GM21515 (cell line): ENCODE data around the gene COX8C.
"Not testable (repeated sequence)": the region's sequence is repeated elsewhere in the genome, so short reads cannot be mapped to it uniquely, and the experiment has no call there.

ENCODE experiments used
- ATAC-seq: cut with Tn5 transposase; IDR thresholded peaks from one replicate; pipeline ENCODE4 v1.9.1; 2021; ENCODE audit not compliant: unreplicated experiment

The COX8C gene

DNA sequence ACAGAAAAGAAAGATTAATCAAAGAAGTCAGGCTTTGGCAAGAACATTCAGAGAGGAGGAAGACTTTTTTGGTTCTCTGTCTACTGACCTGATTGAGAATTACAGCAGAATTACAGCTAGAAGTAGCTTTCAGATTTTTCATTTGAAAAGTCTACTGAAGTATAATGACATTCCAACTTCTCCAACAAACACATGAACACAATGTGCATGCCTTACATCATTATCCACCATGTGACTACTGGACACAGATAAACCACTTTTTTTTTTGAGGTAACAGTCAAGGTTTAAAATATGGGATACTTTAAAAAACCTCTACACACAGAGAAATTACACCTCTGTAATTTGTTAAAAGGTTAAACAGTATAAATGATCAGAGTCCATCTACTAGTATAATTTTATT lies 26.5 kb upstream of the COX8C start:
- no peak for ATAC-seq

DNA sequence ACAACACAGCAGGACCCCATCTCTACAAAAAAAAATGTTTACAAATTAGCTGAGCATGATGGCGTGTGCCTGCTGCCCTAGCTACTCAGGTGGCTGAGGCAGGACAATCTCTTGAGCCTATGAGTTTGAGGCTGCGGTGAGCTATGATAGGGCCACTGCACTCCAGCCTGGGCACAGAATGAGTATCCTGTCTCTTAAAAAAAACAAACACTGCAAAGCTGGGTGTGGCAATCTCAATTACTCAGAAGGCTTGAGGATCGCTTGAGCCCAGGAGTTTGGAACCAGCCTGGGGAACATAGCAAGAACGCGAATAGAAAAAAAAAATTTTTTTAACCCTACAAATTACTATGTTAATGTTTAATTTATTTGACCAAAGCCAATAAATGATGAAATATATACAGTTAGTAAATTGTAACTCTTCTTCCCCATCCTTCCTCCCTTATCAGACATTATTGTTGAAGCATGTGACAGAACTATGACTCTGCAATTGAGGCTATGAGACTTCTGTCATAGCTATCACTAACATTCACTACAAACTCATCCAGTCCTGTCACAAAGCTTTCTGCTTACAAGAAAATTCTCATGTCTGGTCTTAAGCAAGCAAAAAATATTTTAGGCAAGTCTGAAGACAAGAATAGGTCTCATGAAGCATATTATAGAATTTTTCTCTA lies 23.9 kb upstream of the COX8C start:
- no peak for ATAC-seq

DNA sequence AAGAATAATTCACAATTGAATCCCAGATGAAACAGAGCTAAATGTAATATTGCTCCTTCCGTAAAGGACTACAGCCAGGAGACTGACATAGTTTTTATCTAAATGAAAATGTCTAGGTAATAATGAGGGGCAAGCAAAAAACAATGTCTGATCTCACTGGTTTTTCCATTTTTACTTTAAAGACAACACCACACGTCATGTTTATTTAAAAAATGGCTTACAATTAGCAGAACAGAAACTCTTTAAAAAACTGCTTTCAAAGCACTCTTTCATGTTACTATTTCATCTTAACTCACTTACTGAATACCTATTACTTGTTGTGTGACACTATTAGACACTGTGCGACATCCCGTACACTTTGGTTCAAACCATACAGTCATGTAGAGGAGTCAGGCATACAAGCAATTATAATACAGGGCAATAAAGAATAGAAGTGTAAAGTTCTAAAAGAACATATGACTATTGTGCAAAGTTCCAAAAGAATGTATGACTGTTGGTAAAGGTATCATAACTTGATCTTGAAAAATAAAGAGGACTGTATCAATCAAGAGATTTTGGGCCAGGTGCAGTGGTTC lies 23.3 kb upstream of the COX8C start:
- no peak for ATAC-seq

DNA sequence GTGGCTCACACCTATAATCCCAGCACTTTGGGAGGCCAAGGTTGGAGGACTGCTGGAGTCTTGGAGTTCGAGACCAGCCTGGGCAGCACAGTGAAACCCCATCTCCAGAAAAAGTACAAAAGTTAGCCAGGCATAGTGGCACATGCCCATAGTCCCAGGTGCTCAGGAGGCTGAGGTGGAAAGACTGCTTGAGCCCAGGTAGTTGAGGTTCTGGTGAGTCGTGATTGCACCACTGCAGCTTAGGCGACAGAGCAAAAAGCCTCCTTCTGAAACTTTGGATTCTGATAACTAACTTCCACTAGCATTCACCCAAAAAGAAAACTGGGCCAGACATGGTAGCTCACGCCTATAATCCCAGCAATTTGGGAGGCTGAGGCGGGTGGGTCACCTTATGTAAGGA lies 20.8 kb upstream of the COX8C start:
- ATAC-seq = no peak

DNA sequence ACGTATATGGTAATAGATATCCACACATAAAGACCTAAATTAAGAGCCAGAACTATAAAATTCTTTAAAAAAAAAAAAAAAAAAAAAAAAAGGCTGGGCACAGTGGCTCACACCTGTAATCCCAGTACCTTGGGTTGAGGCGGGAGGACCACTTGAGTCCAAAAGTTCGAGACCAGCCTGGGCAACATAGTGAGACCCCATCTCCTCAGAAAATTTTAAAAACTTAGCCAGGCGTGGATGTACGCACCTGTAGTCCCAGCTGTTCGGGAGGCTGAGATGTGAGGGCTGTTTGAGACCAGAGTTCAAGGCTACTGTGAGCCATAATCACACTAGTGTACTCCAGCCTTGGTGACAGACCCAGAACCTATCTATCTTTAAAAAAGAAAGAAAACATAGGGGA lies 18.4 kb upstream of the COX8C start:
- no peak for ATAC-seq

DNA sequence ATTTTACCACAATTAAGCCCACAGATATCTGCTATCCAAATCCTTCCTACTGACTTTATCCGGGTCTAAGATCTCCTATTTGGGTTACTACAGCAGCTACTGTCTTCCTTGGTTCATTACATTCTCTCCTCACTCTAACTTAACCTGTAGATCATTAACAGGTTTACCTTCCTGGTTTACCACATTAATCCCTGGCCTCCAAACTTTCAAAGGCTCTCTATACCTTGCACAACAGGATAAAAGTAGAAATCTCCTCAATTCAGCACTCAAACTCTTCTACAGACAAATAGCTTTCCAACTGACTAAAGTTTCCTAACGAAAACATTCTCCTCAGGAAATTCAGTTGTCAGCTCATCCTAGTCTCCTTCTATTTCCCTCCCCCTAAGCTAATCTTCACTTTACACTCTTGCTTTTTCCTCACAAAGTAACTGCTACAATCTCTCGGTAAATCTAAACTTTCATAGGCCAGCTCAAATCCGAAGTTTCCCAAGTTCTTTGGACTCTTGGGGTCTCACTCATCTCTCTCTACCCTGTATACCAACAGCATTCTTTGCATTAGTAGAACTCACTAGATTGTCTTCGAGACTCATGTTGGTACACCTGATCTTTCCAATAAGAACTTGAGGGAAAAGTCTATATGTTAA lies 16.9 kb upstream of the COX8C start:
- no peak for ATAC-seq

DNA sequence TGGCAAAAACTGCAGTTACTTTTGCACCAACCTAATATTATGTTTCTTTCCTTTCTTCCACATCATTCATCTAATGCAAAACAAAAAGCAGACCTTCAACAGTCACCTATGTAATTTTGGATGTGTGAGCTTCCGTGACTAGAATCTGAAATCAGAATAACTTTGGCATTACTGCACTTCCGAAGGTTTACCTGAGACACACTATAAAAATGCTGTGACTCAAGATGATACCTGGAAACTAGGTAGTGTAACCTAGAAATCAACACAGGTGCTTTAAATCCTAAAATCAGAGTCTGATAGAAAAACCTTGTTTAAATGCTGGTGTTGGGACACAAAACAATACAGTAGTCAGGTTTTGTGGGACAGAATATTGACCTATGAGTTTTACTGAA lies 16.4 kb upstream of the COX8C start:
- ATAC-seq = no peak

DNA sequence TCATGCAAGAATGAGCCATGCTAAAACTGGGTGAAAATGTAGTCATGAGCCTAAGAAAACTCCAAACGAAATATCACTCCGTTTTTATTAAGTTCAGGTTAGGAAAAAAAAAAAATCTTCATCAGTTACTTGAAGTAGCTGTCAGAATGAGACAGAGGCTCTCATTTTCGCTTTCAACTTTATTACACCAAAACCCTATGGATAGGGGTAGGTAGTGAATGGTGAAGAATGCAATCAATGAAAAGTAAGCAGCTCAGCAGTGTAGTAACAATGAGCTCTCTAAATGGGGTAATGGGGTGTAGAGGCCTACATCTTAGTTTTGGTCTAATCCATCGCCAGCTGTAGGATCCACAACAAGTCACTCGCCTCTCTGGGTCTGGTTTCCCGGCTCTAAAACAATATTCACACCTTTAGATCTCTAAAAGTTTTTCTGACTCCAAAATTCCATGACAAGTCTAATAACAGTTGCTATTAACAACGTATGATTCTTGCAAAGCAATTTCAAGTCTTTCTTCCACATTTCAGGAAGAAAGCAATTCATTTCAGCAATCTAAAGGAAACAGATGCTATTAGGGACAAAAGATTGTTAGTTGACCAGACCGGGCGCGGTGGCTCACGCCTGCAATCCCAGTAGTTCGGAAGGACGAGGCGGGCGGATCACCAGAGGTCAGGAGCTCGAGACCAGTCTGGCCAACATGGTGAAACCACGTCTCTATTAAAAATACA lies 15.8 kb upstream of the COX8C start:
- ATAC-seq = no peak

DNA sequence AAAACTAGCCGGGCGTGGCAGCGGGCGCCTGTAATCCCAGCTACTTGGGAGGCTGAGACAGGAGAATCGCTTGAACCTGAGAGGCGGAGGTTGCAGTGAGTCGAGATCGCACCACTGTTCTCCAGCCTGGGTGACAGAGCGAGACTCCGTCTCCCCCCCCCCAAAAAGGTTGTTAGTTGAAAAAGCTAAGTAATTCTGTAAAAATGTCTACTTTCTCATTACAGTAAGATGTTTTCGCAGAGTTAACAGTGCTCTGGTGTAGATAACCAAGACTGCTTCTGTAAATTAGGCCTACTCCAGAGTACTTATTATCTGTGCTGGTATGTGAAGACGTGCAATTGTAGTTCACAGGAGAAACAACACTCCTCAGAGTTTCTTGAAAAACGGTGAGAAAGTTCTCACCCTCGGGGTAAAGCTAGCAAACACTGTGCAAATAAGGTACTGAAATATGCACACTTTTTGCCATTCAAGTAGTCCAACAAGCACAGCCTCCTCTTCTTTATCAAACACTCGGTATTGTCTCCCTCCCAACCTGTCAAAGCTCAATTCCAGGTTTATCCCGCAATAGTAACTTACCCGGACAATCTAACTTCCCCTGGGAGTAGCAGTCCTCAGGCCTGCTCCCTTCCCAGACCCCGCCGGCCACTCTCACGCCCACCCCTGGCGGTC lies 15.1 kb upstream of the COX8C start:
- ATAC-seq = peak; percentile 6

DNA sequence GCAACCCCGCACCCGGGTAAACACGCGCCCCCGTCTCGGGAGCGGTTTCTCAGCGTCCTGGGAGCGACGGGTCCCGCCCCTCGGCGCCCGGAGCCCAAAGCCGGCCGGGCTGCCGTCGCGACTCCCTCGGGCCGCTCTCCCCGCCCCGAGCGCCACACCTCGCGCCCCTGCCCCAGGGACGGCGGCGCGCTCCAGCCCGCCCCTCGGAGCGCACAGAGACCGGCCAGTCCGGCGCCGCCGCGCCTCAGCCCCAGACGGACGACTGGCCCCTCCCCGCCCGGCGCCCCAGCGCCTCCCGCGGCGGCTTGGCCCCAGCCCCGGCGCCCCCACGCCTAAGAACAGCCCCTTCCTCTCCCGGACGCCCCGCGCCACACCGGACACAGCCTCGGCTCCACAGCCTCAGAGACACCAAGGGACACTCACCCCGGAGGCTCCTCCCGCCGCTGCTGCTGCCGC lies 14.6 kb upstream of the COX8C start:
- ATAC-seq = peak; percentile 57

DNA sequence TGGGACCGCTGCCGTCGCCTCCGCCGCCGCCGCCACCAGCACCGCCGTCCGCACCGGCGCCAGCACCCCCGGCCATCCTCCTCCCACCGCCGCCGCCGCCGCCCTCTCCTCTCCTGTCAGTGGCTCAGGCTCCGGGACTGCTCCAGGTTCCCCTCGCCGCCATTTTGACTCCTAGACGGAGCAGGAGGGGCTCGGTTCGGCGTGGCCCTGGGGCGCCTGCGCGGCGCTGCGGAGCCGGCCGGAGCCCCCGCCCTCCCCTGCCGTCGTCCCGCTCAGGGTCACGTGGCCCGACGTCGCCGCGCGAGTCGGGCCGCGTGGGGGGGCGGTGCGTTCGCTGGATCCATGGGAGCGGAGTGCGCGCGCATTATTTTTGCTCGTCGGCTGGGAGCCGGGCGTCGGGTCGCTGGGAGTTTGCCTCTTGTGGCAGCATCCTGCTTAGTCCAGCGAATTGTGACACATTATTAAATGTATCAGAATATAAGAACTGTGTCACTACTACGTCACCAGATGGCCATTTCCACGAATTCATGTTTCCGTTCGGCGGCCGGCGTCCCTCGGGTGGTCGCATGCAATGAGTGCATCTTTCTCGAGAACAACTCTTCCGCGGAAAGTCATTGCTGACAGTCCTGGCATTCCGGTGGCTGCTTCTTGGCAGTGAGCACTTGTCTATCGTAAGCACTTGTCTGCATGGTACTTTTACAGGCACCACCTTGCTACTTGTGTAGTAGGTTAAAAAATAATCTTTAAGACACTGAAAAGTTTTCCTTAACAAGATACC lies 13.9 kb upstream of the COX8C start, which contains the start of gene BTBD7:
Gene BTBD7, minus strand, starts transcription at position 184 of the 778 bp plus-strand sequence. CDS start 36,985 bp downstream, outside the sequence.
- ATAC-seq = peak; percentile 80

DNA sequence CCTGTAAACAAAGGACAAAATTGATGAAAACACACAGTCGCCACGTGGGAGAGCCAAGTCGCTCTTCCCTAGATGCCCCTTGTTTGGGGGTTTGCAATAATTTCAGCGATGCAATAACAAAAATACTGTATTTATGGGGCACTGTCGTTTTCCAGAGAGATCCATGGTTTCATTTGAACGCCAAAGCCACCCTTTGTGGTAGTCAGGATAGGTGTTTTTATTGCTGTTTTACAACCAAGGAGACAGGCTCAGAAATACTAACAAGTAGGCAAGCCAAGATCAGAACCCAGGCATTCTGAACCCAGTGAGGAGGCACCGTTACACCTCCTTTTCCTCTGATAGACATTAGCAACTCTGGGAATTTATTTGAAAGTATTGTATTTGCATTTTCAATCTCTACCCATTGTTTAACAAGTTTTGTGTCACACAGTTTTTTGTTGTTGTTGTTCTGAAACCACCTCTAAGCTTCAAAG lies 13.3 kb upstream of the COX8C start:
- no peak for ATAC-seq

DNA sequence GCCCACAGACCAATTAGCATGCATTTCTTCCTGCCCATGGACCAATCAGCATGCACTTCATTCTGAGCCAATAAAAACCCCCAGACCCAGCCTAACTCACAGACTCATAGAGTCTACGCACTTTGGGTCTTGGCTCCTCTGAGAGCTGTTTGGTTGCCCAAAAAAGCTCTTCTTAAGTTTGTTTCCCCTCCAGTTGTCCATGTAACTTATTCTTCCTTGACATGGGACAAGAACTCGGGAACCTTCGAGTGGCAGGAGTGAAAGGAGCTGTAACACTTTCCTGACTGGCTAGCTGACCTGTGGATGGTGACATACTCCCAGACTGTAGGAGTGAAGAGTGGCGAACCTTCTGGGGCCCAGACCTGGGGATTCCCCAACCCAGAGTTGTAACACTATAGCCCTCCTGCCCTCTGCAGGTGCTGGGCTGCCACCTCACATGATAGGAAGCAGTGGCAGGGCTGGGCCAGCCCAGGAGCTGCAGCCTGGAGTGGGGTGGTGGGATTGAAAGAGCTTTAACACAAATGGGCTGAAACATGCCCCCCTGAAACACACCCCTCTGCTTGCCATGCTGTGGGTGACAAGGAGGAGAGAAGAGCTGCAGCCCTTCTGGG lies 9.7 kb upstream of the COX8C start:
- no peak for ATAC-seq

DNA sequence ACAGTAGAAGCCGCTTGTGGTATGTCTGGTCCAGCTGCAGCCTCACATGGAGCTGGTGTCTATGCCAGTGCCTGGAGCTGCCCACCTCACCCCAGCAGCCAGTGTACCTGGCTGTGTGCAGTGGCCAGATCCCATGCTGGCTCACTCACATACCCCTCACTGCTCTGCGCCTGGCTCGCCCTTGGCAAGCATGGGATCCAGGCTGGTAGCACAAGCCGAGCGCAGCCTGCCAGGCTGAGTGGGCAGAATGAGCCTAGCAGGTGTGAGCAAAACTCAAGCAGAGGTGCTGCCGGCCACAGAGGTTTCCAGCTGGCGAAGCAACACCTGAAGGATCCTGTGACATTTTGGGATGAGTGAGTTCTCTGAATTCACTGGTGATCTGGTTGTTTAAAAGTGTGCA lies 9.1 kb upstream of the COX8C start:
- ATAC-seq = no peak

DNA sequence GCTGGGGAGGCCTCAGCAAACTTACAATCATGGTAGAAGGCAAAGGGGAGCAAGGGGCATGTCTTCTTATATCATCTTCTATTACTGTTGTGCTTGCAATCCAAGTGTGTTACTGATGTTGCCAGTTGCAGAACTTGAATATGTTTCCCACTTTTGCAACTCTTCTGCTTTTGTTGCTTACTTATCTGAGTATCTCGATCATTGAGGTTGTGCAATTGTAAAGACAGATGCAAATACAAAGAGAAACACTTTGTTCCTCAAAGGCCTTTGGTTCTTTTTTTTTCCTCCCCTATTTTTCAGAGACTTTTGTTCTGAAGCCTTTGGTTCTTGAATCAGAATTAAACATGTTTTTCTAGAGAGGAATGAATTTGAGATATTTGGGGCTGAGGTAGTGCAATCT lies 3.7 kb upstream of the COX8C start:
- ATAC-seq = no peak

DNA sequence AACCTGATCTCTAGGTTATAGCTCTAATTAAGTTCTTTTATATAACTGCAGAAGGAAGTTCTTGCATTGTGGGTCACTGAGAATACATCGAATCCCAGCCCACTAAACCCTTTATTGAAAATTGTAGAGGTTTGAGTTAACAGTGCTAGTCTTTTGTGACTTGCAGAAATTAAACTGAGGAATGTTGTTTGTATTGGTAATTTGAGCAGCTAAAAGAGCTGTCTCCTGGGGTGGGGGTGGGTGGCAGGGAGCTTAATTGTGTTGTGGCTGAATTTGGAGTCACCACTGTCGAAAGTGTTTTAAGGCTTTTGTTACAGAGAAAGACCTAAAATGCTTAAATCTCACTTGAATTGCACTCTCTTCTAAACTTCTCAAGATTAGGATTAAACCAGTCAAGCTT lies 3.2 kb upstream of the COX8C start:
- ATAC-seq = no peak

DNA sequence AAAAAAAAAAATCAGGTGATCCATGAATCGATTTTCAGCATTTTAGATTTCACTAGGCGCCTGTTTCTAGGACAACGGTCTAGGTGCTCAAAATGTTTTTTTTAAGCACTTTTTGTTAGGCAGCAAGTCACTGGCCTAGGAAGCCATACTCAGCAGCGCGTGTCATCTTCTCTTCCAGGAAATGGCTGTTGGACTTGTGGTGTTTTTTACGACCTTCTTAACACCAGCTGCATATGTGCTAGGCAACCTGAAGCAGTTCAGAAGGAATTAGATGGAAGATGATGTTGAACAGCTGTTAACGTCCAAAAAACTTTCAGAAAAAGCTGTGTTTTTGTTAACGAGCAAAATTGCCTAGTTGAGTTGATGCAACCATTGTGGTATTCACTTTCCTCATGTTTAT lies 868 bp downstream of the COX8C start:
- no peak for ATAC-seq

DNA sequence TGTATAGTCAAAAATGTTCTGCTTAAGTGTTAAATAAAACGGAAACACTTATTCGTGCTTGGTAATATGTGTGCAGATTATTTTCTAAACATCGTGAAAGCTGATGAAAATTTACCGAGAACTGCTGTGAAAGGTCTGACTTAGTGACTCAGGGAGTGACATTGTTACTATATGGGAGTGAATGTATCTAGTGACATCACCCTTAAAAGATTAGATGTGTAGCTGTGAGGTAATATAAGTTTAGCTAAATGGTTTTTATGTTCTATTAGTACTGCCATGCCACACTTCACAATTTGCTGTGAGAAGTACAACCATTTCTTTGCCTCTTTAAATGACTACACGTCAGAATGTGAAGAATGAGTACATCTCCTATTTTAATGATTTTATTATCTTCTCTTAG lies 1.3 kb downstream of the COX8C start:
- ATAC-seq = no peak

DNA sequence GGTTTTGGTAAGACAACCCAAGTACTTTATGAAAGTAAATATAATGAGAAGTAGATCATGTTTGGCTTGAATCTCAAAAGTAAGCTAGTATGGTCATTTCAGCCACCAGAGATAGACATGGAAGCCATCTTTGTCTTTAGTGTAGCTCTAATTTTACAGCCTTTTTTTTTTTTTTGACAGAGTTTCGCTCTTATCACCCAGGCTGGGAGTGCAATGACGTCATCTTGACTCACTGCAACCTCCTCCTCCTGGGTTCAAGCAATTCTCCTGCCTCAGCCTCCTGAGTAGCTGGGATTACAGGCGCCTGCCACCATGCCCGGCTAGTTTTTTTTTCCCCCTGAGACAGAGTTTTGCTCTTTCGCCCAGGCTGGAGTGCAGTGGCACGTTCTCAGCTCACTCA lies 7.9 kb downstream of the COX8C start:
- not testable (repeated sequence) for ATAC-seq
